Muscle layer of colon (tissue), 2 donors: ENCODE data around the gene KCP.

Source experiments
- H3K27ac ChIP-seq: one replicate; pipeline ENCODE4 v1.7.0; 2013; ENCODE audit warnings: low read depth, mild to moderate bottlenecking, low read length, moderate library complexity
- H3K27me3 ChIP-seq, 2 donors: one replicate each; pipeline ENCODE4 v1.7.0; 2013; ENCODE audit warnings: low read length in 2 of 2, mild to moderate bottlenecking in 2 of 2; ENCODE audit not compliant: insufficient read depth in 2 of 2, control insufficient read depth in 1 of 2
- H3K36me3 ChIP-seq: one replicate; pipeline ENCODE4 v1.7.0; 2013; ENCODE audit warnings: mild to moderate bottlenecking, low read length; ENCODE audit not compliant: insufficient read depth
- H3K4me1 ChIP-seq: one replicate; pipeline ENCODE4 v1.7.0; 2013; ENCODE audit warnings: mild to moderate bottlenecking, low read length; ENCODE audit not compliant: insufficient read depth
- H3K4me3 ChIP-seq, 2 donors: one replicate each; pipeline ENCODE4 v1.7.0; 2013; ENCODE audit warnings: low read length in 2 of 2, low read depth in 1 of 2, mild to moderate bottlenecking in 1 of 2, moderate library complexity in 1 of 2
- H3K9ac ChIP-seq: one replicate; pipeline ENCODE4 v1.7.0; 2013; ENCODE audit warnings: low read length
- H3K9me3 ChIP-seq: one replicate; pipeline ENCODE4 v1.7.0; 2013; ENCODE audit warnings: mild to moderate bottlenecking, low read length
- donor health status: abdominal sarcoma.
- donor health status: Adenocarcinoma of cecum.

The KCP gene

GRCh38 chr7:128910569-128910945 lies at the start of gene KCP:
KCP (minus strand) TSS chr7:128910709; CDS start chr7:128910676, 33 bp downstream.
- H3K36me3 ChIP-seq, result no peaks in the 10 kb centered on the region
- peaks cover 15% of the 10 kb centered on the region for H3K4me1 ChIP-seq
- no peaks in the 10 kb centered on the region for H3K9me3 ChIP-seq
- peaks cover 0 to 46% of the 10 kb centered on the region in 2 donors for H3K27me3 ChIP-seq
- peak within 1 kb of the TSS; percentile 22 to 29 for H3K4me3 ChIP-seq
- H3K9ac ChIP-seq, result no peak within 1 kb of the TSS
- no peak within 1 kb of the TSS for H3K27ac ChIP-seq

- no peaks in the 10 kb centered on the region for H3K27me3 ChIP-seq
- H3K4me3 ChIP-seq, result no peak overlapping the region
- H3K9ac ChIP-seq, result no peak overlapping the region
- no peaks in the 10 kb centered on the region for H3K4me1 ChIP-seq
- H3K36me3 ChIP-seq, result peaks cover 47% of the 10 kb centered on the region
- no peak overlapping the region for H3K27ac ChIP-seq
- H3K9me3 ChIP-seq, result no peaks in the 10 kb centered on the region
These were observed 48.8 kb upstream of the KCP start for GRCh38 chr7:128959296-128959695.

- Histone ChIP-seq H3K4me1 (no peaks in the 10 kb centered on the region), H3K4me3 (no peak overlapping the region), H3K27ac (no peak overlapping the region), H3K36me3 (peaks cover 51% of the 10 kb centered on the region), H3K9me3 (no peaks in the 10 kb centered on the region), H3K9ac (no peak overlapping the region), H3K27me3 (no peaks in the 10 kb centered on the region)
These were observed 45.5 kb upstream of the KCP start for GRCh38 chr7:128955981-128956380.

- Histone ChIP-seq H3K27ac (no peak overlapping the region), H3K36me3 (peaks cover 51% of the 10 kb centered on the region), H3K27me3 (no peaks in the 10 kb centered on the region), H3K9me3 (no peaks in the 10 kb centered on the region), H3K9ac (no peak overlapping the region), H3K4me3 (no peak overlapping the region), H3K4me1 (no peaks in the 10 kb centered on the region)
These were observed 44.6 kb upstream of the KCP start for GRCh38 chr7:128954830-128955802.

GRCh38 chr7:128954150-128954549 lies 43.6 kb upstream of the KCP start:
- peaks cover 51% of the 10 kb centered on the region for H3K36me3 ChIP-seq
- H3K27ac ChIP-seq, result no peak overlapping the region

GRCh38 chr7:128951296-128951695 lies 40.8 kb upstream of the KCP start:
- H3K27ac ChIP-seq, result no peak overlapping the region
- H3K4me3 ChIP-seq, result no peak overlapping the region
- H3K4me1 ChIP-seq, result no peaks in the 10 kb centered on the region
- H3K27me3 ChIP-seq, result peaks cover 0 to 7% of the 10 kb centered on the region in 2 donors
- H3K9me3 ChIP-seq, result no peaks in the 10 kb centered on the region
- H3K36me3 ChIP-seq, result peaks cover 35% of the 10 kb centered on the region
- H3K9ac ChIP-seq, result no peak overlapping the region

More at GRCh38 chr7:128954150-128954549, 43.6 kb upstream of the KCP start:
- H3K4me1 ChIP-seq, result no peaks in the 10 kb centered on the region
- H3K27me3 ChIP-seq, result no peaks in the 10 kb centered on the region
- H3K9ac ChIP-seq, result no peak overlapping the region
- H3K9me3 ChIP-seq, result no peaks in the 10 kb centered on the region
- H3K4me3 ChIP-seq, result no peak overlapping the region

- Histone ChIP-seq H3K27ac (no peak overlapping the region), H3K9me3 (no peaks in the 10 kb centered on the region), H3K27me3 (peaks cover 0 to 7% of the 10 kb centered on the region in 2 donors), H3K4me1 (no peaks in the 10 kb centered on the region), H3K36me3 (peaks cover 22% of the 10 kb centered on the region), H3K9ac (no peak overlapping the region), H3K4me3 (no peak overlapping the region)
These were observed 38.7 kb upstream of the KCP start for GRCh38 chr7:128948976-128949760.

- H3K9ac ChIP-seq, result no peak overlapping the region
- peaks cover 0 to 7% of the 10 kb centered on the region in 2 donors for H3K27me3 ChIP-seq
- no peaks in the 10 kb centered on the region for H3K4me1 ChIP-seq
- H3K9me3 ChIP-seq, result no peaks in the 10 kb centered on the region
- no peak overlapping the region for H3K27ac ChIP-seq
- H3K4me3 ChIP-seq, result no peak overlapping the region
- H3K36me3 ChIP-seq, result peaks cover 15% of the 10 kb centered on the region
These were observed 37.9 kb upstream of the KCP start for GRCh38 chr7:128948312-128948973.

- Histone ChIP-seq H3K9me3 (no peaks in the 10 kb centered on the region), H3K9ac (no peak overlapping the region), H3K36me3 (peaks cover 11% of the 10 kb centered on the region), H3K4me3 (no peak overlapping the region), H3K4me1 (no peaks in the 10 kb centered on the region), H3K27ac (no peak overlapping the region), H3K27me3 (peaks cover 0 to 7% of the 10 kb centered on the region in 2 donors)
These were observed 37.3 kb upstream of the KCP start for GRCh38 chr7:128947854-128948253.

GRCh38 chr7:128946936-128947830 lies 36.7 kb upstream of the KCP start:
- Histone ChIP-seq H3K27me3 (peaks cover 0 to 7% of the 10 kb centered on the region in 2 donors), H3K36me3 (peaks cover 6% of the 10 kb centered on the region), H3K9me3 (no peaks in the 10 kb centered on the region), H3K4me3 (no peak overlapping the region), H3K4me1 (no peaks in the 10 kb centered on the region), H3K9ac (no peak overlapping the region), H3K27ac (no peak overlapping the region)
